ENCODE results near the gene RCAN2.

GRCh38 chr6:46327779-46328178 is 163.5 kb downstream of the RCAN2 start:
- TF ChIP-seq CTCF (conservative IDR thresholded peaks at IDR 0.05; ENCODE audit: low read length) (no peak), EZH2phosphoT487 (IDR thresholded peaks at IDR 0.05; ENCODE audit: borderline replicate concordance, low read depth, low read length) (no peak)

Measured in OCI-LY7 (cell line).